Measurements from ENCODE around the gene NAPB.
A peak's percentile ranks its signal among the peaks of the same experiment; 100 is the strongest.

The NAPB gene

DNA sequence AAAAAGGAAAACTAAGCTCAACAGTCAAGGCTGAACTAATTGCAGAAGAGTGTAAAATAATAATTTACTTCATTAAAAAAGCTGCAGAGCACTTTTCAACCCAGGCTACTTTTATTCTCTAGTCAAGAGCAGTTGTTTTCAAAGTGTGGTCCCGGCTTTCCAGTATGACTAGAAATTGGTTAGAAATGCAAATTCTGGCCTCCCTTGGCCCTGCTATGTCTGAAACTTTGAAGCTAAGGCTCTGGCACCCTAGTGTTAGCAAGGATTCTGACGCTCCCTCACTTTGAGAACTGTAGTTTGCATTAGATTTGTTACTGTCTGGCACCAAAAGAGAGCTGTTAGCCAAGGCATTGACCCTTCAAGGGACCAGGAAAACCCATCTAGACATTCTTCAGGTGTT lies 80.2 kb downstream of the NAPB start:
- DNase-seq = no peak

DNA sequence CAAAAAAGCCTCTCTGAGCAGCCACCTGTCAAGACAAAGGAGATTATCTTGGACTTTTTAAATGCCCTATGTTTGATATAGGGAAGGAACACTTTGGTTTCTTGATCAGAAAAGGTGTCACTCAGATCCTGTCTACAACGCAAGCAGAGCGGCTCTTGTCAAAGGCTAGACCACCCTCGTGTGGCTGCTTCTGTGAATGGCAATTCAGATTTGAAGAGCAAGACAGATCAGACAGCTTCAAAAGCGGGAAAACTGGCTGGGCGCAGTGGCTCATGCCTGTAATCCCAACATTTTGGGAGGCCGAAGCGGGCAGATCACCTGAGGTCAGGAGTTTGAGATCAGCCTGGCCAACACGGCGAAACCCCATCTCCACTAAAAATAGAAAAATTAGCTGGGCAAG lies 80.8 kb downstream of the NAPB start:
- DNase-seq = peak; percentile 78

DNA sequence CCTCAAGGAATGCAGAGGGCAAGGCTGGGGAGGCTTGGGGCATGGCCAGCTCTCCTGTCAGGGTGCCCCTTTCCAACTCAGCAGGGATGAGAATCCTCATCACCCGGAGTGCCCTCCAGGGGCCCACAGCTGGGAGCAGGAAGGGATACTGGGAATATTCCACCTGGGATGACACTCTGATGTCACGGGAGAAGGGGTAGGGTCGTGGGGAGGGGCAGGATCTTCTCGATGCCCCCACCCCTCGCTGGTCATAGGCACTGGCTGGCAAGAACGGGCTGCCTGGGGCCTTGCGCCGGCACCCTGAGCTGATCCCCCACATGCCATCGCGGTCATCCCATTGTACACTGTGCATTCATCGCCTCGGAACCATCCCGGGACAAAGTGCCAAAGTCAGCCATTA lies 81.3 kb downstream of the NAPB start:
- no peak for DNase-seq

DNA sequence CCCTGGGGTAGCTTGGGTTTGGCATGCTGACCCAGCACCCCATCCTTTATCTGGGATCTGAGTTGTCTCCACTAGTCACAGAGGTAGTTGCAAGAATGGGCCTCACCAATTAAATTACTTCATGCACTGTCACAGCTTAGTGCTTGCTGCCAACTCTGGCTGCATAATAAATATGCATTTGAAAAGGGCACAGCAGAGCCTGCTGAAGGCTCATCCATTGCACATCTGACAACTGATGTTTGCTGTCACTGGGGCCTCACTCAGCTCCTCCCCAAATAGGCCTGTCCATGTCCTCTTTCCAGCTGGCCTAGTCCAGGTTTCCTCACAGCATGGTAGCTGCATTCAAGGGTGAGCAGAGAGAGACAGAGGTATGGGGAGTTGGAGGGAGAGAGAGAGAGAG lies 84.0 kb downstream of the NAPB start:
- no peak for DNase-seq

DNA sequence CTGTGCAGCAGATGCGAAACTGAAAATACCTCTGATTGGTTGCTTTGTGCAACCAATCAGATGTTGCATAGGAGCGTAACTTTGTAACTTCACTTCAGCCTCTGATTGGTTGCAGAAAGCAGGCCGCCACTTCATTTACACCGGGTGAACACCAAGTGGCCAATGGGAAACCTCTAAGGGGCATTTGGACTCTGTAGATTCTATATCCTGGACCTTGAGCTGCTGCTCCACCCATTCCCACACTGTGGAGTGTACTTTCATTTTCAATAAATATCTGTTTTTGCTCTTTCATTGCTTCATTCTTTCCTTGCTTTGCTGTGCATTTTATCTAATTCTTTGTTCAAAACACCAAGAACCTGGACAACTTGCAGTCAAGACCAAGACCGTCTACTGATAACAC lies 84.8 kb downstream of the NAPB start:
- DNase-seq = peak; percentile 37

DNA sequence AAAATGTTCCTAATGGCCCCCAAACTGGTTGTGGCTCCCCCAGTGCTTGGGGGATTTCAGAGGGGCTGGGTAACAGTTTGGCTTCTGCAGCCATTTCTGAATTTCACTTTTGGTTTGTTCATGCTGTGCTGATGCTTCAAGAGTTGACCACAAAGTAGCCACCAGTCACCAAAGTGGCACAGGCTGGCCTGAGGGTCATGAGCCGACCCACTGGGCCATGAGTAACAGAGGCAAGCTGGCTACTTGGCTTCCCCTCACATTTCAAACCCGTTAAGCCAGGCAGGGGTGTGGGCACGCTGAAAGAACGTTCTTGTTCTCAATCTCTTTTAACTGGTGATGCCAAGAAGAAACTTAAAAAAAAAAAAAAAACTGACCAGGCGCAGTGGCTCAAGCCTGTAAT lies 85.8 kb downstream of the NAPB start:
- no peak for DNase-seq

DNA sequence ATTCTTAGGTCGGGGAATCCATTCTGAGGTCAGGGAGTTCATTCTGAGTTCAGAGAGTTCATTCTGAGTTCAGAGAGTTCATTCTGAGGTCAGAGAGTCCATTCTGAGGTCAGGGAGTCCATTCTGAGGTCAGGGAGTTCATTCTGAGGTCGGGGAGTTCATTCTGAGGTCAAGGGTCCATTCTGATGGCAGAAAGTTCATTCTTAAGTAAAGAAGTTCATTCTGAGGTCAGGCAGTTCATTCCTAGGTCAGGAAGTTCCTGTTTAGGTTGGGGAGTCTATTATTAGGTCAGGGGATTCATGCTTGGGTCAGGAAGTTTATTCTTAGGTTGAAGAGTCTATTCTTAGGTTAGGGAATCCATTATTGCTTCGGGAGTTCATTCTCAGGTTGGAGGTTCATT lies 87.2 kb downstream of the NAPB start:
- DNase-seq = no peak

DNA sequence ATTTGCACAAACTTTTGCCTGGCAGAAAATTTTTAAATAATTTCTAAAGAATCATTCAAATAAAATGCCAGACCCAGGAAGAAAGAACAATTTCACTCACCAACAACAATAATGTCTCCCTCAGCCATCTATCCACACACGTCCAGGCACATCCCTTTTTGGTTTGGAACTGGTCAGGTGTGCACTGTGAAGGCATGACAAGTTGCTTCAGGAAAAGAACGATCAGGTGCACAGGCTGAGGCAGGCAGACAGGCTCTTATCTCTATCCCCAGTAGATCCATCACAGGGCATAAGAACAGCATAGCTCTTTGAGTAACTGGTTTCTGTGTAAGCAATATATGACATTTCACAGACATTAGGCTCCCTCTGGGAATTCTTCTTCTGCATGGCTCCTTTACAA lies 88.8 kb downstream of the NAPB start:
- peak; percentile 6 for DNase-seq

DNA sequence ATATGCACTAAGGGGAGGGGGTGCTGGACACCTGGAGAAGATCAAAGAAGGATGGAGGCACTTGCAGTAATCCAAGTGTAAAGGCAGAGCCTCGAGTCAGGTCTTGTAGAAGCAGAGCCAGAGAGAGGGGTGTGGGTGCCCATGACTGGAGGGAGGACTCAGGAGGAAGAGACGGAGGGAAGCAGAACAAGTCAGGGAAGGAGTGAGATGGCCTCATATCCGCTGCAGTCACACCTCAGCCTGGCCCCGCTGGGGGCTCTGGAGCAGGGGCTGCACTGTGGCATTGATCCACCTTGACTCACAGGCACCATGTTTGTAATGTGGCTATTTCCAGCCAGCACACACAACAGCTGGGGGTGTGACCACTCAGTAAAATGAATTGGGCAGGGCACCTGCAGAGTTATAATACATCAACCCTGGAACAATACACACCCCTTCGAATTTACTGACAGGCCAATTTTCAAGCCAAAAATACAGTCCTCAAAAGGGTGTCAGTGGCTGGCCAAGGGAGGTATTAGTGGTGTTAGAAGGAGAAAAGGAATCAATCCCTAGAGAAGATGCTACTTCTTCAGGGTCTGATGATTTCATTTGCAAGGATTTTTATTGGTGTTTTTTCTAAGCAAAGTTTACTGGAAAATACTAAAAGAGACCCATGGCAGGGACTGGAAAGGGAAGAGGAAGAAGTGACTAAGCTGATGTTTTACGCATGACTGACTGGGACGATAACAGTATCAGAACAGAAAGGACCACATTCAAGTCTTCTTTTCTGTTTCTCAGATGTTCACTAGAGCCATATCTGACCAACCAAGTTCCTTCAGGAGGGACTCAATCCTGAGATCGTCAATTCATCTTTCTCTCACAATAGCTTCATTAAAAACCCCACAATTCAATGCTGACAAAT lies 89.6 kb downstream of the NAPB start:
- peak; percentile 78 for DNase-seq

DNA sequence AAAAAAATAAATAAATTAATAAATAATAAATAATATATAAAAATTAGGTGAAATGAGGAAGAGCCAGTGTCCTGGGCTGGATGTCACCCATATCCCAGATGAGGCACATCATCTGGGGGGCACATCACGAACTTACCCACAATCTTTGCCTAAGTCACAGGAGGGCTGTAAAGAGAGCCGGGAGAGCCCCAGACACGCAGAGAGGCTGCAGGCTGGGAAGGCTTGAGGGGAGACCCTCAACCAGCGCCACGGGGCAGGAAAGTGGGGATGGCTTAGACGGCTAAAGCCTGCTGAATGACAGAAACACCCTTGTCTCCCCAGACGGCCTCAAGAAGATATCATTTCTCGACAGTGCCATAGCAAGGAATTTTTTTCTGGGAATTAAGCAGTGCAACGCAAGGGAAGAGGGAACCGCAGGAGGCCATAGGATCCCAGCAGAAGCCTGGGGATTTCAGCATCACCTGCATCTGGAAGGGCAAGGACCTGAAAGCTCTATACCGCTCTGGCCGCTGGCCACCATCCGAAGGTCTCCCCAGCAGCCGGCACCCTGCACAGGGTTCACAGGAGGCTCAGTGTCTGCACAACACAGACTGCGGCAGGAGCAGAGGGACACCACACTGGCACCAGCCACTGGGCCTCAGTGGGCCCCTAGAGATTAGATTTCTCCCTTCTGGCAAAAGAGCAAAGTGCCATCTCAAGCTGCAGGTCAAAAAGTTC lies 93.5 kb downstream of the NAPB start:
- DNase-seq = no peak

DNA sequence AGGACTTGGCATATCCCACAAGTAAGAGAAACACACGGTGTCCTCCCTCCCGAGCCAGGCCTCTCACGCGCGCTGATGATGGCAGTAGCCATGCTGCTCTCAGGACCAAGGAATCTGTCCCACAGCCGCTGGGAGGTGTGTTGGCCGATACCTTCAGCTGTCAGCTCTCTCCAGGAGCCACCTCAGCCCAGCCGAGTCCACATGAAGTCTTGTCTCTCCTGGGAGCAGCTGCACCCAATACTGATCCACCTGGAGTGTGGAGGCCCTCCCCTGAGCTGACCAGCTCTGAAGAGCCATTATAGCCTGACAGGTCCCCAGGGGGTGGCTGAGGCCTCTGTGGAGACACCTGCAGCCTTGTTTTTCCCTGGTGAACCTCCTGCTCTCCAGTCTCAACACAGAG lies 94.5 kb downstream of the NAPB start:
- no peak for DNase-seq

DNA sequence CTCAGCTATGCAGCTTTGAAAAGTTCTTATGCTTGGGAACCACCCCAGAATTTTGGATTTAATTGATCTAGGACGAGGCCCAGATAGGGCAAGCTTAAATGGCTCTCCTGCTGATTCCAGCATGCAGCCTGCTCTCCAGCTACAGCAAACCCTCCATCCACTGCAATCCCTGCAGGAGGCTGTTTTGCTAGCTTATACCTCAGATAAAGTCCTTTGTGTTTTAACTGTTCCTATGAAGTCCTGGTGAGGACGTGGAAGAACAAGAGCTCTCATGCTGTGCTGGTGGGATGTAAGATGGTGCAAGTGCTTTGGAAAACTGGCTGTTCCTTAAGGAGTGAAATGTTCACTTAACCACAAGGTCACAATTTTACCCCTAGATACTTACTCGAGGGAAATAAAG lies 96.2 kb downstream of the NAPB start:
- DNase-seq = no peak
